HG02943 (cell line): ENCODE measurements around the gene UBXN2A.
A peak's percentile ranks its signal among the peaks of the same experiment; 100 is the strongest.

Source experiments
- ATAC-seq: cut with Tn5 transposase; IDR thresholded peaks from one replicate; pipeline ENCODE4 v1.9.1; 2021; ENCODE audit warnings: mild to moderate bottlenecking, low read depth, moderate library complexity; ENCODE audit not compliant: unreplicated experiment

The UBXN2A gene

GRCh38 chr2:23939987-23940717 is at the start of gene UBXN2A:
UBXN2A (plus strand) TSS chr2:23940463; CDS start chr2:23958315, 17,852 bp downstream.
- ATAC-seq, result peak; percentile 55

GRCh38 chr2:23900133-23900532 is 40.1 kb upstream of the UBXN2A start:
- no peak for ATAC-seq

GRCh38 chr2:23900541-23901322 is 39.5 kb upstream of the UBXN2A start:
- ATAC-seq, result no peak

GRCh38 chr2:23901966-23902846 is 38.1 kb upstream of the UBXN2A start:
- no peak for ATAC-seq

- ATAC-seq, result no peak
Measured at GRCh38 chr2:23903034-23903433, 37.2 kb upstream of the UBXN2A start.

- no peak for ATAC-seq
Measured at GRCh38 chr2:23904215-23904614, 36.0 kb upstream of the UBXN2A start.

GRCh38 chr2:23904692-23905091 is 35.6 kb upstream of the UBXN2A start:
- no peak for ATAC-seq

GRCh38 chr2:23905155-23905554 is 35.1 kb upstream of the UBXN2A start:
- ATAC-seq, result no peak

- ATAC-seq, result no peak
Measured at GRCh38 chr2:23912054-23912453, 28.2 kb upstream of the UBXN2A start.

- no peak for ATAC-seq
Measured at GRCh38 chr2:23915327-23915726, 24.9 kb upstream of the UBXN2A start.

GRCh38 chr2:23916727-23917405 is 23.4 kb upstream of the UBXN2A start:
- peak; percentile 57 for ATAC-seq

- ATAC-seq, result no peak
Measured at GRCh38 chr2:23918837-23919489, 21.3 kb upstream of the UBXN2A start.

GRCh38 chr2:23924589-23925359 is 15.5 kb upstream of the UBXN2A start:
- ATAC-seq, result no peak

GRCh38 chr2:23925702-23926289 is 14.5 kb upstream of the UBXN2A start:
- ATAC-seq, result peak; percentile 58

- ATAC-seq, result peak; percentile 32
Measured at GRCh38 chr2:23926290-23926749, 13.9 kb upstream of the UBXN2A start.

GRCh38 chr2:23926750-23927571 is 13.3 kb upstream of the UBXN2A start, which contains the start of gene ATAD2B:
ATAD2B (minus strand) TSS chr2:23927123; CDS start chr2:23926770, 353 bp downstream.
- ATAC-seq, result peak; percentile 56

- no peak for ATAC-seq
Measured at GRCh38 chr2:23934259-23934658, 6.0 kb upstream of the UBXN2A start.
